Activated T-cell treated with anti-CD3 and anti-CD28 coated beads, Interleukin-2, amount 50 U/mL, for 4 hours (primary cell): ENCODE measurements around the gene CLDN9. TPM values are rescaled to one million over a fixed set of nuclear protein-coding genes. Genes with fewer than 3 reads are reported as not detected.
A peak's percentile ranks its signal among the peaks of the same experiment; 100 is the strongest.
"Not testable (repeated sequence)": the region's sequence is repeated elsewhere in the genome, so short reads cannot be mapped to it uniquely, and the experiment has no call there.

ENCODE experiments used
- ATAC-seq, 2 donors: fragments of 200-7000 bp; cut with Tn5 transposase; one replicate each; pipeline ENCODE4 v1.10.0; 2021
- DNase-seq: peaks from one replicate; pipeline ENCODE4 v3.0.0-alpha.2; 2020
- H3K27me3 Mint-ChIP-seq: one replicate; pipeline ENCODE4 v1.8.0; 2021; ENCODE audit warnings: low read depth, mixed read lengths
- H3K36me3 Mint-ChIP-seq: one replicate; pipeline ENCODE4 v1.8.0; 2022; ENCODE audit warnings: mixed read lengths; ENCODE audit not compliant: insufficient read depth
- H3K4me1 Mint-ChIP-seq: one replicate; pipeline ENCODE4 v1.8.0; 2021; ENCODE audit warnings: low read depth, mixed read lengths
- H3K4me3 Mint-ChIP-seq: one replicate; pipeline ENCODE4 v1.8.0; 2021; ENCODE audit warnings: mild to moderate bottlenecking, moderate library complexity, mixed read lengths
- H3K9me3 Mint-ChIP-seq: one replicate; pipeline ENCODE4 v1.8.0; 2021; ENCODE audit warnings: mixed read lengths
- total RNA-seq, 3 donors: library from RNA; stranded (reverse); gene quantifications; one replicate each; pipeline ENCODE4 v1.2.1, GENCODE V29; 2021

Gene CLDN9
- total RNA-seq, 3 donors from 2014 or later = not detected

- not testable (repeated sequence) for DNase-seq, H3K36me3 Mint-ChIP-seq, H3K4me3 Mint-ChIP-seq, H3K9me3 Mint-ChIP-seq, H3K27me3 Mint-ChIP-seq
- peak; percentile 71 to 79 for ATAC-seq
- H3K4me1 Mint-ChIP-seq = peaks cover 38% of the 10 kb centered on the region
These were observed 40.0 kb downstream of the CLDN9 start for GRCh38 chr16:3052571-3053329.

- DNase-seq, H3K36me3 Mint-ChIP-seq, H3K4me3 Mint-ChIP-seq, H3K27me3 Mint-ChIP-seq, H3K9me3 Mint-ChIP-seq: not testable (repeated sequence)
- H3K4me1 Mint-ChIP-seq = peaks cover 38% of the 10 kb centered on the region
- peak; percentile 61 to 63 for ATAC-seq
These were observed 40.6 kb downstream of the CLDN9 start for GRCh38 chr16:3053330-3053710.

- Mint-ChIP-seq H3K27me3 (no peaks in the 10 kb centered on the region), H3K36me3 (peaks cover 10% of the 10 kb centered on the region), H3K4me3 (peak overlapping the region; percentile 39), H3K9me3 (no peaks in the 10 kb centered on the region), H3K4me1 (peaks cover 45% of the 10 kb centered on the region)
- no peak for DNase-seq
- no peak for ATAC-seq
These were observed 42.4 kb downstream of the CLDN9 start for GRCh38 chr16:3054965-3055733.

- peaks cover 50% of the 10 kb centered on the region for H3K4me1 Mint-ChIP-seq
- not testable (repeated sequence) for H3K27me3 Mint-ChIP-seq, H3K36me3 Mint-ChIP-seq, DNase-seq, H3K4me3 Mint-ChIP-seq, ATAC-seq, H3K9me3 Mint-ChIP-seq
These were observed 43.0 kb downstream of the CLDN9 start for GRCh38 chr16:3055734-3056115.

GRCh38 chr16:3056336-3057180, 43.8 kb downstream of the CLDN9 start:
- DNase-seq = no peak
- Mint-ChIP-seq H3K4me1 (peaks cover 50% of the 10 kb centered on the region), H3K27me3 (no peaks in the 10 kb centered on the region), H3K4me3 (peak overlapping the region; percentile 62), H3K36me3 (peaks cover 10% of the 10 kb centered on the region), H3K9me3 (no peaks in the 10 kb centered on the region)
- no peak for ATAC-seq

GRCh38 chr16:3057181-3058138, 44.7 kb downstream of the CLDN9 start:
- Mint-ChIP-seq H3K9me3 (no peaks in the 10 kb centered on the region), H3K27me3 (no peaks in the 10 kb centered on the region), H3K36me3 (peaks cover 10% of the 10 kb centered on the region), H3K4me3 (peak overlapping the region; percentile 62), H3K4me1 (peaks cover 52% of the 10 kb centered on the region)
- DNase-seq (no peak), ATAC-seq (no peak)

GRCh38 chr16:3058139-3059030, 45.7 kb downstream of the CLDN9 start:
- peaks cover 61% of the 10 kb centered on the region for H3K4me1 Mint-ChIP-seq
- DNase-seq = peak; percentile 46

GRCh38 chr16:3059041-3059722, 46.5 kb downstream of the CLDN9 start:
- Mint-ChIP-seq H3K9me3 (no peaks in the 10 kb centered on the region), H3K36me3 (peaks cover 8% of the 10 kb centered on the region), H3K4me1 (peaks cover 62% of the 10 kb centered on the region), H3K27me3 (no peaks in the 10 kb centered on the region), H3K4me3 (peak overlapping the region; percentile 85)
- DNase-seq (peak; percentile 86), ATAC-seq (peak; percentile 91 to 92)

More at GRCh38 chr16:3058139-3059030, 45.7 kb downstream of the CLDN9 start:
- Mint-ChIP-seq H3K27me3 (no peaks in the 10 kb centered on the region), H3K36me3 (peaks cover 10% of the 10 kb centered on the region), H3K4me3 (peak overlapping the region; percentile 85), H3K9me3 (no peaks in the 10 kb centered on the region)
- ATAC-seq = peak; percentile 56 to 59

GRCh38 chr16:3059723-3060242, 47.1 kb downstream of the CLDN9 start:
- Mint-ChIP-seq H3K4me1 (peaks cover 65% of the 10 kb centered on the region), H3K9me3 (no peaks in the 10 kb centered on the region), H3K27me3 (no peaks in the 10 kb centered on the region), H3K4me3 (peak overlapping the region; percentile 82), H3K36me3 (peaks cover 7% of the 10 kb centered on the region)
- ATAC-seq = no peak
- no peak for DNase-seq

GRCh38 chr16:3060339-3061127, 47.8 kb downstream of the CLDN9 start:
- Mint-ChIP-seq H3K27me3 (no peaks in the 10 kb centered on the region), H3K36me3 (peaks cover 2% of the 10 kb centered on the region), H3K4me3 (peak overlapping the region; percentile 82), H3K4me1 (peaks cover 65% of the 10 kb centered on the region), H3K9me3 (no peaks in the 10 kb centered on the region)
- no peak for ATAC-seq
- DNase-seq = no peak

- Mint-ChIP-seq H3K9me3 (no peaks in the 10 kb centered on the region), H3K27me3 (no peaks in the 10 kb centered on the region), H3K4me3 (no peak overlapping the region), H3K36me3 (peaks cover 9% of the 10 kb centered on the region), H3K4me1 (peaks cover 57% of the 10 kb centered on the region)
- ATAC-seq = no peak
- no peak for DNase-seq
These were observed 49.8 kb downstream of the CLDN9 start for GRCh38 chr16:3062553-3062952.
